Pulmonary artery endothelial cell (primary cell): ENCODE results near the gene P2RX6. TPM values are rescaled to one million over a fixed set of nuclear protein-coding genes. Genes with fewer than 3 reads are reported as not detected.
"Not testable (repeated sequence)": the region's sequence is repeated elsewhere in the genome, so short reads cannot be mapped to it uniquely, and the experiment has no call there.

Experiments used
- DNase-seq: peaks from one replicate; pipeline ENCODE4 v3.0.0-alpha.2; 2011; ENCODE audit warnings: low read depth, low spot score
- total RNA-seq: library from RNA; depleted of rRNA; stranded (reverse); fragments of >200 nt; gene quantifications from 2 replicates; pipeline ENCODE4 v1.2.3, GENCODE V29; 2014

P2RX6 gene
- total RNA-seq, 1 donor from 2014 or later: 0.07 TPM

GRCh38 chr22:20994128-20994901 is 20.6 kb upstream of the P2RX6 start:
- no peak for DNase-seq

- DNase-seq: no peak
Measured at GRCh38 chr22:20994902-20995241, 20.1 kb upstream of the P2RX6 start.

- DNase-seq: no peak
Measured at GRCh38 chr22:20995329-20996030, 19.5 kb upstream of the P2RX6 start.

GRCh38 chr22:20996031-20996410 is 18.9 kb upstream of the P2RX6 start:
- no peak for DNase-seq

GRCh38 chr22:20996598-20997535 is 18.1 kb upstream of the P2RX6 start:
- no peak for DNase-seq

- no peak for DNase-seq
Measured at GRCh38 chr22:20997536-20998257, 17.3 kb upstream of the P2RX6 start.

GRCh38 chr22:20998411-20999336 is 16.3 kb upstream of the P2RX6 start:
- DNase-seq: no peak

GRCh38 chr22:20999350-21000206 is 15.4 kb upstream of the P2RX6 start:
- DNase-seq: no peak

- DNase-seq: no peak
Measured at GRCh38 chr22:21000207-21000986, 14.6 kb upstream of the P2RX6 start.

- no peak for DNase-seq
Measured at GRCh38 chr22:21000987-21001600, 13.9 kb upstream of the P2RX6 start.

- DNase-seq: peak; percentile 76
Measured at GRCh38 chr22:21001601-21002325, 13.2 kb upstream of the P2RX6 start, which contains the start of gene THAP7. THAP7 (minus strand) TSS chr22:21002118; CDS start chr22:21001911, 207 bp downstream.

- DNase-seq: no peak
Measured at GRCh38 chr22:21003782-21004181, 11.2 kb upstream of the P2RX6 start.

GRCh38 chr22:21009208-21009607 is 5.8 kb upstream of the P2RX6 start:
- DNase-seq: not testable (repeated sequence)

- peak; percentile 24 for DNase-seq
Measured at GRCh38 chr22:21009638-21010425, 5.1 kb upstream of the P2RX6 start.

- no peak for DNase-seq
Measured at GRCh38 chr22:21010426-21011113, 4.4 kb upstream of the P2RX6 start.
